BLaER1 (cell line): ENCODE data around the gene POLE3.
"Not testable (repeated sequence)": the region's sequence is repeated elsewhere in the genome, so short reads cannot be mapped to it uniquely, and the experiment has no call there.

ENCODE experiments used
- H3K27ac ChIP-seq: shearing (Covaris generic); formaldehyde crosslinking; 2 replicates; pipeline ENCODE4 v1.8.1; 2022
- H3K27me3 ChIP-seq: shearing (Covaris generic); formaldehyde crosslinking; 2 replicates; pipeline ENCODE4 v1.8.1; 2022
- H3K36me3 ChIP-seq: shearing (Covaris generic); formaldehyde crosslinking; 2 replicates; pipeline ENCODE4 v1.8.1; 2022
- H3K4me1 ChIP-seq: shearing (Covaris generic); formaldehyde crosslinking; 2 replicates; pipeline ENCODE4 v1.8.1; 2022
- H3K4me2 ChIP-seq: shearing (Covaris generic); formaldehyde crosslinking; 2 replicates; pipeline ENCODE4 v1.8.1; 2022
- H3K4me3 ChIP-seq: shearing (Covaris generic); formaldehyde crosslinking; 2 replicates; pipeline ENCODE4 v1.8.1; 2022
- H3K9ac ChIP-seq: shearing (Covaris generic); formaldehyde crosslinking; 2 replicates; pipeline ENCODE4 v1.8.1; 2022
- H3K9me3 ChIP-seq: shearing (Covaris generic); formaldehyde crosslinking; 2 replicates; pipeline ENCODE4 v1.8.1; 2022
- H4K20me1 ChIP-seq: shearing (Covaris generic); formaldehyde crosslinking; 2 replicates; pipeline ENCODE4 v1.8.1; 2022
- Cebpa-rat ChIP-seq: shearing (Covaris generic); IDR thresholded peaks from 2 replicates; pipeline ENCODE4 v1.8.1; 2022

The POLE3 gene

DNA sequence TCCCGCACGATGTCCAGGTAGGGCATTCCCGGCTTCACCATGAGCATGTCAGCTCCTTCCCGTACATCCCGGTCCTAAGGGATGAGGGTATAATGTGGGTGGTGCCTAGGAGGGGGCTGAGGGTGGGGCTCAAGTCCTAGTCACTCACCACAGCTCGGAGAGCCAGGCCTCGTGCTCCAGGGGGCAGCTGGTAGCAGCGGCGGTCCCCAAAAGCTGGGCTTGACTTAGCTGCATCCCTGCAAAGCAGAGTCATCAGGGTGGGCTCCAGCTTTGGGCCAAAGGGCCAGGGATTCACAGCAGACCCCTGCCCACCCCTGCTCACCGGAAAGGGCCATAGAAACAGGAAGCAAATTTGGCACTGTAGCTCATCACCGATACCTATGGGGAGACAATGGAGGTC lies 21.0 kb downstream of the POLE3 start:
- peaks cover 83% of the 10 kb centered on the region for H3K36me3 ChIP-seq
- no peak for TF ChIP-seq Cebpa-rat

DNA sequence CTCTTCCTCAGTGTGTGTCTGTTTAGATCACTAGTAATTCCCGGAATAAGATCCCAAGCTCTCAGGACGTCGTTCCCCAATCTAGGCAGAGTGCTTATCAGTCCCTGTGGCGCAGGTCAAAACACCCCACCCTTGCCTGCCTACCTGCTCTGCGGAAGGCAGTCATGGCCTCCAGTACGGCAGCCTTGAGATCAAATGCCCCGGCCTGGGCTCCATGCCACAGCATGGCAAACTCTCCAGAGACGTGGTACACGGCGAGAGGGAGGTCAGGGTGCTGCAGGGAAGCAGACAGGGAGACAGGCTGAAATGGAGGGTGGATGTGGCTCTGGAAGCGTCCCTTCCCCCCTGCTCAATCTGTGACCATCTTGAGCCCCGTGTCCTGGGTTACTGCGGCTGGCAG lies 21.6 kb downstream of the POLE3 start:
- TF ChIP-seq Cebpa-rat, result no peak
- H3K9me3 ChIP-seq, result no peaks in the 10 kb centered on the region
- no peak overlapping the region for H3K27ac ChIP-seq
- no peak overlapping the region for H3K4me3 ChIP-seq
- H3K36me3 ChIP-seq, result peaks cover 83% of the 10 kb centered on the region
- no peaks in the 10 kb centered on the region for H4K20me1 ChIP-seq
- H3K9ac ChIP-seq, result no peak overlapping the region
- H3K27me3 ChIP-seq, result no peaks in the 10 kb centered on the region
- H3K4me2 ChIP-seq, result no peak overlapping the region
- H3K4me1 ChIP-seq, result peaks cover 12% of the 10 kb centered on the region

More for the DNA sequence above, 21.0 kb downstream of the POLE3 start:
- Histone ChIP-seq H3K4me3 (no peak overlapping the region), H3K4me2 (no peak overlapping the region), H3K27ac (no peak overlapping the region), H3K27me3 (no peaks in the 10 kb centered on the region), H3K4me1 (peaks cover 12% of the 10 kb centered on the region), H4K20me1 (no peaks in the 10 kb centered on the region), H3K9me3 (no peaks in the 10 kb centered on the region), H3K9ac (no peak overlapping the region)

DNA sequence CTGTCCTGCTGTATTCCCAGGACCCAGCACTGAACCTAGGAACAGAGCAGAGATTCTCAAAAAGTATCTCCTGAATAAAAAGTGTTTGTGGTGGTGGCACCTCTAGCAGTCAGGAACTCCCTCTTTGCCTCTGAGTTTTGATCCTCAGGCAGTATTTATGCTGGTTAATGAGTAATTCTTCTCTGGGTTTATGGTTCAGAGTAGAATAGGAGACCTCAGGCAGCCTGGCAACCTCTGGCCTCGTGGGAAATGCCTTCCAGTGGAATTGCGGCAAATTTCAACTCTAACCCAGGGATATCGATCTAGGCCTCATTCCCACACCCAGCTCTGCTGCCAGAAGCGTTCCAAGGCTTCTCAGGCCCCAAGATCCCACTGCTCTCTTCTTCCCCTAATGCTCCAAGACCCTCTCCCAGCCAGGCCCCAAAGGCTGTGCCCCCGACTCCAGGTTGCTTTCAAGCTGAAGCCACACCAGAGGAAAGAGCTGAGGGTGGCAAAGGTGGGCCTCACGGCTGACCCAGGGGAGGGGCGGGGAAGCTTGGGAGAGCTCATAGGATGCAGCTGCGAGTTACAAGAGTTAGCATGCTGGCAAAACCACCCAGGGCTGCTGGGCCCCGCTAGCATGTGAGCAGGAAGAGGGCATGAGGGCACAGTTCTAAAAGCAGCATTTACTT lies 22.8 kb downstream of the POLE3 start:
- Histone ChIP-seq H3K9me3 (no peaks in the 10 kb centered on the region), H3K27me3 (no peaks in the 10 kb centered on the region), H3K36me3 (peaks cover 73% of the 10 kb centered on the region), H3K4me2 (0 out of 2 replicates have a peak overlapping the region, but pooled peaks have one; percentile 31), H3K4me1 (peaks cover 12% of the 10 kb centered on the region), H3K27ac (peak overlapping the region; percentile 33), H3K9ac (peak overlapping the region; percentile 59), H3K4me3 (no peak overlapping the region), H4K20me1 (no peaks in the 10 kb centered on the region)
- TF ChIP-seq Cebpa-rat, result no peak

DNA sequence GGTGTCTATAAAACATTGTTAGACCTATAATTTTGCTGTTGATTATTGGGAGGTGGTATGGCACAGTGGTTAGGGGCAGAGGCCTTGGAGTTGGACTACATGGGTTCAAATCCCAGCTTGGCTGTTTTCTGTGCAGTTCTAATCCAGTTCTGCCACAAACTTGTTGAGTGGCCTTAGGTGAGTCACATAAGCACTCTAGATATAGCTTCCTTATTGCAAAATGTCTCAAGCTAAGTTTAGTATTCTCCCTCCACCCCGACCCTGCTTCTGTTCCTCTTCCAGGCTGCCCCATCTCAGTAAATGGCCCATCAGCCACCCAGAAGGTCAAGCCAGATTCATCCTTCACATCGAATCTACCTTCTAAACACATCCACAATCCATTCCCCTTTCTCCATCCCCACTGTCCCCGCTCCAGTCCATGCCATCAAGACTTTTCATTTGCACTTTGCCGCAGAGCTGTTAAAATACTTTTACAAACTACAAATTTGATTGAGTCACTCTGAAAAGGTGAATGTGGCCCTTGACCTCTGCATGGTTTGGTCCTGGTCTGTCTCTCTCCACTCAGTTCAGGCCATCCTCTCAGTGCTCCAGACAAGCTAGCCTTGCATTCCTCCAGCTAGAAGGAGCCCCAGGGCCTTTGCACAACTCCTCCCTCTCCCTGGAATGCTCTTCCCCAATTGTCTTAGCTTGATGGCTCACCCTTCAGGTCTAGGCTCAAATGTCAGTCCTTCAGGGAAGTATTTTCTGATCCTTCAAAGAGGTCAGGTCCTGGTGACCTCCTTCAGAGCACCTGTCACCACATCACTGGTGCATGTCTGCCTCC lies 23.7 kb downstream of the POLE3 start:
- no peaks in the 10 kb centered on the region for H3K27me3 ChIP-seq
- no peaks in the 10 kb centered on the region for H4K20me1 ChIP-seq
- H3K27ac ChIP-seq, result no peak overlapping the region
- H3K9ac ChIP-seq, result no peak overlapping the region
- H3K4me1 ChIP-seq, result peaks cover 12% of the 10 kb centered on the region
- H3K36me3 ChIP-seq, result peaks cover 64% of the 10 kb centered on the region
- TF ChIP-seq Cebpa-rat, result no peak
- no peak overlapping the region for H3K4me3 ChIP-seq
- no peaks in the 10 kb centered on the region for H3K9me3 ChIP-seq
- no peak overlapping the region for H3K4me2 ChIP-seq

DNA sequence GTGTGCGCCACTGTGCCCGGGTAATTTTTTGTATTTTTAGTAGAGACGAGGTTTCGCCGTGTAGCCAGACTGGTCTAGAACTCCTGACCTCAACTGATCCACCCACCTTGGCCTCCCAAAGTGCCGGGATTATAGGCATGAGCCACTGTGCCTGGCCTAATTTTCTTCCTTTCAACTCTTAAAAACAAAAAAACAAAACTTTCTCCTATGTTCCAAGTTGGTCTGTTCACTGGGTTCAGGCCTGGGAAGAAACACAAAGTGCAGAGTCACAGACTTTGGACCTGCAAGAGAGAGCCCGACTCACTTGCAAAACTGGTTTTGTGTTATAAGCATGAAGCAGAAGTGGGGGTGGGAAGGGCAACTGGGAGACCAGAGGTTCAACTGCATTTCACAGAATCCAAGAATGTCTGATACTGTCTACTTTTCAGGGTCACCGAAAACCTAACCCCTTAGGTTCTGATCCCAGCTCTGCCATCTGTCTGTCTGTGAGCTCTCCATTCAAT lies 28.5 kb downstream of the POLE3 start:
- Histone ChIP-seq H3K4me3 (no peak overlapping the region), H3K9ac (no peak overlapping the region), H3K27me3 (no peaks in the 10 kb centered on the region), H3K27ac (no peak overlapping the region), H3K4me2 (no peak overlapping the region), H3K9me3 (no peaks in the 10 kb centered on the region), H4K20me1 (no peaks in the 10 kb centered on the region), H3K4me1 (peaks cover 13% of the 10 kb centered on the region), H3K36me3 (peaks cover 16% of the 10 kb centered on the region; the same call in 1 of the 2 replicates)
- TF ChIP-seq Cebpa-rat, result no peak

DNA sequence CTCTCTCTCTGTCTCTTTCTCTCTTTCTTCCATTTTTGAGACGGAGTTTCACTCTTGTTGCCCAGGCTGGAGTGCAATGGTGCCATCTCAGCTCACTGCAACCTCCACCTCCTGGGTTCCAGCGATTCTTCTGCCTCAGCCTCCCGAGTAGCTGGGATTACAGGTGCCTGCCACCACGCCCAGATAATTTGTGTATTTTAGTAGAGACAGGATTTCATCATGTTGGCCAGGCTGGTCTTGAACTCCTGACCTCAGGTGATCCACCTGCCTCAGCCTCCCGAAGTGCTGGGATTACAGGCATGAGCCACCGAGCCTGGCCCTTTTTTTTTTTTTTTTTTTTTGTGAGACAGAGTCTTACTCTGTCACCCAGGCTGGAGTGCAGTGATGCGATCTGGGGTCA lies 29.0 kb downstream of the POLE3 start:
- peaks cover 10% of the 10 kb centered on the region; the same call in 1 of the 2 replicates for H3K36me3 ChIP-seq
- not testable (repeated sequence) for H3K4me2 ChIP-seq, H3K4me3 ChIP-seq, H3K27ac ChIP-seq, H3K9me3 ChIP-seq, H4K20me1 ChIP-seq, H3K27me3 ChIP-seq, H3K9ac ChIP-seq
- H3K4me1 ChIP-seq, result peaks cover 13% of the 10 kb centered on the region

DNA sequence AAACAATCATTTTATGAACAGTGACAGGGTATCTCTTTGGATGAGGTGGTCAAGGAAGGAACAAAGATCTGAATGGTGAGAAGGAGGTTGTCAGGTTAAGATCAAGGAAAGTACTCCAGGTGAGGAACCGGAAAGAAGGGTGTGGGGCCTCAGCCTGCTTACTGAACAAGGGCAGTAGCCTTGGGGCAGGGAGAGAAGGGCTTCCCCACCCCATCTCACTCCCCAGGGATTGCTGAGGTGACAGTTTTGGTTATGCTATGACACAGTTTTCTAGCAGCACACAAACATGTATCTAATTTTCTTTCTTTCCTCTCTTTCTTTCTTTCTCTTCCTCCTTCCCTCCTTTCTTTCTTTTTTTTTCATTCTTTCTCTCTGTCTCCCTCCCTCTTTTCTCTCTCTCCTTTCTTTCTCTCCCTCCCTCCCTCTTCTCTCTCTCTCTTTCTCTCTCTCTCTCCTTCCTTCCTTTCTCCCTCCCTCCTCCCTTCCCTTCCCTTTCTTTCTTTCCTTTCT lies 29.6 kb downstream of the POLE3 start:
- no peak for TF ChIP-seq Cebpa-rat

DNA sequence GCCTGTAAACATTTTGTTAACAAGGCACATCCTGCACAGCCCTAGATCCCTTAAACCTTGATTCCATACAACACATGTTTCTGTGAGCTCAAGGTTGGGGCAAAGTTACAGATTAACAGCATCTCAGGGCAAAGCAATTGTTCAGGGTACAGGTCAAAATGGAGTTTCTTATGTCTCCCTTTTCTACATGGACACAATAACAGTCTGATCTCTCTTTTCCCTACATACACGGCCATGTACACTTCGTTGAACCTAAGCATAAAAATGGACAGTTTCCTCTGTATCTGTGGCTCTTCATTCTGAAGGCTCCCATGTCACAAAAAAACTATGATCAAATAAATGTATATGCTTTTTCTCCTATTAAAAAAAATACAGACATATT lies 30.7 kb downstream of the POLE3 start:
- H3K9ac ChIP-seq, H3K27me3 ChIP-seq, H3K36me3 ChIP-seq, H3K4me2 ChIP-seq, H3K9me3 ChIP-seq, H3K27ac ChIP-seq, H3K4me3 ChIP-seq, H4K20me1 ChIP-seq: not testable (repeated sequence)
- peaks cover 25% of the 10 kb centered on the region for H3K4me1 ChIP-seq

More for the DNA sequence above, 29.6 kb downstream of the POLE3 start:
- Histone ChIP-seq H3K27ac (no peak overlapping the region), H3K9ac (no peak overlapping the region), H3K4me1 (peaks cover 16% of the 10 kb centered on the region), H3K9me3 (no peaks in the 10 kb centered on the region), H4K20me1 (no peaks in the 10 kb centered on the region), H3K27me3 (no peaks in the 10 kb centered on the region), H3K36me3 (peaks cover 6% of the 10 kb centered on the region; the same call in 1 of the 2 replicates), H3K4me3 (no peak overlapping the region), H3K4me2 (peak overlapping the region; percentile 5; the same call in 1 of the 2 replicates)

DNA sequence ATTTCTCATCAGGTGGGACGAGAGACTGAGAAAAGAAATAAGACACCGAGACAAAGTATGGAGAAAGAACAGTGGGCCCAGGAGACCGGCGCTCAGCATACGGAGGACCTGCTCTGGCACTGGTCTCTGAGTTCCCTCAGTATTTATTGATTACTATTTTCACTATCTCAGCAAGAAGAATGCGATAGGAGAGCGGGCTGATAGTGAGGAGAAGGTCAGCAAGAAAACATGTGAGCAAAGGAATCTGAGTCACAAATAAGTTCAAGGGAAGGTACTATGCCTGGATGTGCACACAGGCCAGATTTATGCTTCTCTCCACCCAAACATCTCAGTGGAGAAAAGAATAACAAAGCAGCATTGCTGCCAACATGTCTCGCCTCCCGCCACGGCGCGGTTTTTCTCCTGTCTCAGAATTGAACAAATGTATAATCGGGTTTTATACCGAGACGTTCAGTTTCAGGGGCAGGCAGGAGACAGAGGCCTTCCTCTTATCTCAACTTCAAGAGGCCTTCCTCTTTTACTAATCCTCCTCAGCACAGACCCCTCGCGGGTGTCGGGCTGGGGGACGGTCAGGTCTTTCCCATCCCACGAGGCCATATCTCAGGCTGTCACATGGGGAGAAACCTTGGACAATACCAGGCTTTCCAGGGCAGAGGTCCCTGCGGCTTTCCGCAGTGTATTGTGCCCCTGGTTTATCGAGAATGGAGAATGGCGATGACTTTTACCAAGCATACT lies 31.2 kb downstream of the POLE3 start:
- Histone ChIP-seq H3K4me1 (peaks cover 25% of the 10 kb centered on the region), H3K36me3 (peaks cover 12% of the 10 kb centered on the region)
- H4K20me1 ChIP-seq, H3K27ac ChIP-seq, H3K4me3 ChIP-seq, H3K27me3 ChIP-seq, H3K4me2 ChIP-seq, H3K9ac ChIP-seq, H3K9me3 ChIP-seq: not testable (repeated sequence)
